PC-9 (cell line): ENCODE results near the gene IL3RA.

Source experiments
- CTCF ChIP-seq: fragments of 200-600 bp; sonication (generic); conservative IDR thresholded peaks from 2 replicates; pipeline ENCODE4 v1.6.1; 2017; ENCODE audit warnings: mixed run types, antibody characterized with exemption, mild to moderate bottlenecking, moderate library complexity
- EZH2 ChIP-seq: fragments of 200-600 bp; sonication (generic); IDR thresholded peaks from 2 replicates; pipeline ENCODE4 v1.8.0; 2017; ENCODE audit warnings: antibody characterized with exemption, low read depth

- TF ChIP-seq CTCF (no peak), EZH2 (no peak)
These were observed 47.0 kb upstream of the IL3RA start for GRCh38 chrX:1289535-1289934.
